GM23338 (cell line): Measurements from ENCODE around the gene CTDSPL. TPM values are rescaled to one million over a fixed set of nuclear protein-coding genes. Genes with fewer than 3 reads are reported as not detected.

Experiments
- ATAC-seq: fragments of 200-7000 bp; cut with Tn5 transposase; 3 replicates; pipeline ENCODE4 v1.9.1; 2020
- DNase-seq: peaks from one replicate; pipeline ENCODE4 v3.0.0-alpha.2; 2015; ENCODE audit warnings: low spot score
- H2AFZ ChIP-seq: fragments of 200-600 bp; sonication (generic); 2 replicates; pipeline ENCODE4 v1.8.0; 2016; ENCODE audit warnings: antibody characterized with exemption, mild to moderate bottlenecking, moderate library complexity
- H3F3A ChIP-seq: fragments of 200-600 bp; sonication (generic); replicated peaks from 2 replicates; pipeline ENCODE4 v1.8.0; 2017; ENCODE audit warnings: antibody characterized with exemption, mixed run types, low read depth
- H3K27ac ChIP-seq: fragments of 200-600 bp; sonication (generic); 2 replicates; pipeline ENCODE4 v1.6.1; 2016; ENCODE audit warnings: low read depth
- H3K27me3 ChIP-seq: fragments of 200-600 bp; sonication (generic); 2 replicates; pipeline ENCODE4 v1.8.0; 2016; ENCODE audit warnings: mild to moderate bottlenecking, mixed run types, moderate library complexity; ENCODE audit not compliant: insufficient read depth
- H3K36me3 ChIP-seq: fragments of 200-600 bp; sonication (generic); 2 replicates; pipeline ENCODE4 v1.8.0; 2016; ENCODE audit warnings: mild to moderate bottlenecking; ENCODE audit not compliant: insufficient read depth
- H3K4me1 ChIP-seq: fragments of 200-600 bp; sonication (generic); 2 replicates; pipeline ENCODE4 v1.8.0; 2016; ENCODE audit warnings: mild to moderate bottlenecking, moderate library complexity; ENCODE audit not compliant: insufficient read depth
- H3K4me2 ChIP-seq: fragments of 200-600 bp; sonication (generic); 2 replicates; pipeline ENCODE4 v1.7.1; 2017; ENCODE audit warnings: mixed run types
- H3K4me3 ChIP-seq: fragments of 200-600 bp; sonication (generic); 2 replicates; pipeline ENCODE4 v1.6.1; 2016; ENCODE audit warnings: mixed run types
- H3K79me2 ChIP-seq: fragments of 200-600 bp; sonication (generic); replicated peaks from 2 replicates; pipeline ENCODE4 v1.8.0; 2017; ENCODE audit warnings: mild to moderate bottlenecking; ENCODE audit not compliant: insufficient read depth
- H3K9me2 ChIP-seq: fragments of 200-600 bp; sonication (generic); 2 replicates; pipeline ENCODE4 v1.8.0; 2017; ENCODE audit not compliant: insufficient read depth
- H4K20me1 ChIP-seq: fragments of 200-600 bp; sonication (generic); replicated peaks from 2 replicates; pipeline ENCODE4 v1.8.0; 2017; ENCODE audit warnings: mild to moderate bottlenecking; ENCODE audit not compliant: insufficient read depth
- H3K27ac Mint-ChIP-seq: 2 replicates; pipeline ENCODE4 v1.8.0; 2020; ENCODE audit warnings: inconsistent platforms, mild to moderate bottlenecking, moderate library complexity, mixed read lengths
- H3K27me3 Mint-ChIP-seq: 3 replicates; pipeline ENCODE4 v1.8.0; 2022; ENCODE audit warnings: low read depth, mild to moderate bottlenecking, moderate library complexity, mixed read lengths, inconsistent platforms; ENCODE audit not compliant: insufficient read depth, poor library complexity
- H3K36me3 Mint-ChIP-seq: 3 replicates; pipeline ENCODE4 v1.8.0; 2021; ENCODE audit warnings: low read depth, mild to moderate bottlenecking, inconsistent platforms, moderate library complexity, mixed read lengths
- H3K4me1 Mint-ChIP-seq: 3 replicates; pipeline ENCODE4 v1.8.0; 2020; ENCODE audit warnings: mild to moderate bottlenecking, inconsistent platforms, mixed read lengths
- H3K4me3 Mint-ChIP-seq: 3 replicates; pipeline ENCODE4 v1.8.0; 2021; ENCODE audit warnings: moderate library complexity, mild to moderate bottlenecking, inconsistent platforms, mixed read lengths
- H3K9me3 Mint-ChIP-seq: 3 replicates; pipeline ENCODE4 v1.8.0; 2020; ENCODE audit warnings: moderate library complexity, mild to moderate bottlenecking, inconsistent platforms, mixed read lengths
- CREB1 ChIP-seq: fragments of 250-450 bp; sonication (Bioruptor Pico); IDR thresholded peaks from 2 replicates; pipeline ENCODE4 v1.5.0; 2020; ENCODE audit warnings: low read depth, mild to moderate bottlenecking, moderate library complexity
- EZH2 ChIP-seq: fragments of 200-600 bp; sonication (generic); IDR thresholded peaks from one replicate; pipeline ENCODE4 v1.8.0; 2017; ENCODE audit warnings: antibody characterized with exemption, mild to moderate bottlenecking, low read depth; ENCODE audit not compliant: unreplicated experiment
- EZH2phosphoT487 ChIP-seq: fragments of 200-600 bp; sonication (generic); IDR thresholded peaks from one replicate; pipeline ENCODE4 v1.8.1; 2018; ENCODE audit warnings: antibody characterized with exemption; ENCODE audit not compliant: unreplicated experiment
- JUNB ChIP-seq: IDR thresholded peaks from one replicate; pipeline ENCODE4 v1.6.1; 2016; ENCODE audit warnings: antibody characterized with exemption; ENCODE audit not compliant: unreplicated experiment
- NANOG ChIP-seq: IDR thresholded peaks from 2 replicates; pipeline ENCODE4 v1.6.1; 2016; ENCODE audit warnings: antibody characterized with exemption, borderline replicate concordance
- POLR2AphosphoS5 ChIP-seq: IDR thresholded peaks from 2 replicates; pipeline ENCODE4 v1.6.1; 2016; ENCODE audit warnings: antibody characterized with exemption, low read depth
- STAT1 ChIP-seq: IDR thresholded peaks from one replicate; pipeline ENCODE4 v1.6.1; 2016; ENCODE audit warnings: antibody characterized with exemption; ENCODE audit not compliant: unreplicated experiment
- ZNF114 ChIP-seq: fragments of 250-450 bp; sonication (Bioruptor Pico); IDR thresholded peaks from 2 replicates; pipeline ENCODE4 v1.5.0; 2020; ENCODE audit warnings: mild to moderate bottlenecking, moderate library complexity
- ZNF331 ChIP-seq: fragments of 250-450 bp; sonication (Bioruptor Pico); IDR thresholded peaks from 2 replicates; pipeline ENCODE4 v1.5.0; 2020; ENCODE audit warnings: low read depth, mild to moderate bottlenecking, moderate library complexity
- polyA plus RNA-seq: library from polyadenylated mRNA; unstranded; fragments of >200 nt; fragmentation: Nextera tagmentation; extraction: Ambion mirVana; gene quantifications from 2 replicates; pipeline ENCODE4 v1.2.1, GENCODE V29; 2016
- total RNA-seq: library from RNA; depleted of rRNA; stranded (reverse); fragments of >200 nt; shearing (Covaris generic); gene quantifications from 2 replicates; pipeline ENCODE4 v1.2.3, GENCODE V29; 2014
- TF ChIP-seq, protein P1 (sequence below): IDR thresholded peaks from 2 replicates; pipeline ENCODE4 v1.6.1; 2016; ENCODE audit warnings: antibody characterized with exemption
- TF ChIP-seq, protein P2 (sequence below): IDR thresholded peaks from one replicate; pipeline ENCODE4 v1.6.1; 2018; ENCODE audit warnings: antibody characterized with exemption; ENCODE audit not compliant: unreplicated experiment

Gene CTDSPL
- total and polyA plus RNA-seq, 2 experiments from 2014 or later: 23.2 to 42.0 TPM

DNA sequence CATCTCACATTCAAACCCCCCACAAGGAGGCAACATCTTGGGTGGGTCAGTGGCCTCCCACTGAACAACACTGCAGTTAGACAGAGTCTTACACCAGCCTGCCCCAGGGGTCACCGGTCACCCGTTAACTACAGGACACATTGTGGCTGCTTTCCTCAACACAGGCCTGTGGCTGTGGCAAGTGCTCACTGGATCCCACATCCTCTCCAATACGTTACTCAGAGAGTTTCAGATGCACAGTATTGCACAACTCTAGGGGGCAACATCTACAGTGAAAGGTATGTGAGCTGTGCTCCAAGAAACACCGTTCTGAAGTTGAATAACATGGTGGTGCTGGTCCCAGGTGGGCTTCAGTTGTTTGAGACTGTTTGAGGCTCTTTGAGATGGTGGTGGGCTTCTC is 41.0 kb downstream of the CTDSPL start:
- TF ChIP-seq ZNF114 (CRISPR knock-in tag): no peak
- TF ChIP-seq, protein P1, sequence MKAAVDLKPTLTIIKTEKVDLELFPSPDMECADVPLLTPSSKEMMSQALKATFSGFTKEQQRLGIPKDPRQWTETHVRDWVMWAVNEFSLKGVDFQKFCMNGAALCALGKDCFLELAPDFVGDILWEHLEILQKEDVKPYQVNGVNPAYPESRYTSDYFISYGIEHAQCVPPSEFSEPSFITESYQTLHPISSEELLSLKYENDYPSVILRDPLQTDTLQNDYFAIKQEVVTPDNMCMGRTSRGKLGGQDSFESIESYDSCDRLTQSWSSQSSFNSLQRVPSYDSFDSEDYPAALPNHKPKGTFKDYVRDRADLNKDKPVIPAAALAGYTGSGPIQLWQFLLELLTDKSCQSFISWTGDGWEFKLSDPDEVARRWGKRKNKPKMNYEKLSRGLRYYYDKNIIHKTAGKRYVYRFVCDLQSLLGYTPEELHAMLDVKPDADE: no peak
- no peak for TF ChIP-seq JUNB
- no peak for TF ChIP-seq ZNF331 (CRISPR knock-in tag)
- no peak for TF ChIP-seq POLR2AphosphoS5
- no peak for TF ChIP-seq EZH2
- TF ChIP-seq STAT1: no peak
- TF ChIP-seq CREB1 (CRISPR knock-in tag): no peak
- TF ChIP-seq, protein P2, sequence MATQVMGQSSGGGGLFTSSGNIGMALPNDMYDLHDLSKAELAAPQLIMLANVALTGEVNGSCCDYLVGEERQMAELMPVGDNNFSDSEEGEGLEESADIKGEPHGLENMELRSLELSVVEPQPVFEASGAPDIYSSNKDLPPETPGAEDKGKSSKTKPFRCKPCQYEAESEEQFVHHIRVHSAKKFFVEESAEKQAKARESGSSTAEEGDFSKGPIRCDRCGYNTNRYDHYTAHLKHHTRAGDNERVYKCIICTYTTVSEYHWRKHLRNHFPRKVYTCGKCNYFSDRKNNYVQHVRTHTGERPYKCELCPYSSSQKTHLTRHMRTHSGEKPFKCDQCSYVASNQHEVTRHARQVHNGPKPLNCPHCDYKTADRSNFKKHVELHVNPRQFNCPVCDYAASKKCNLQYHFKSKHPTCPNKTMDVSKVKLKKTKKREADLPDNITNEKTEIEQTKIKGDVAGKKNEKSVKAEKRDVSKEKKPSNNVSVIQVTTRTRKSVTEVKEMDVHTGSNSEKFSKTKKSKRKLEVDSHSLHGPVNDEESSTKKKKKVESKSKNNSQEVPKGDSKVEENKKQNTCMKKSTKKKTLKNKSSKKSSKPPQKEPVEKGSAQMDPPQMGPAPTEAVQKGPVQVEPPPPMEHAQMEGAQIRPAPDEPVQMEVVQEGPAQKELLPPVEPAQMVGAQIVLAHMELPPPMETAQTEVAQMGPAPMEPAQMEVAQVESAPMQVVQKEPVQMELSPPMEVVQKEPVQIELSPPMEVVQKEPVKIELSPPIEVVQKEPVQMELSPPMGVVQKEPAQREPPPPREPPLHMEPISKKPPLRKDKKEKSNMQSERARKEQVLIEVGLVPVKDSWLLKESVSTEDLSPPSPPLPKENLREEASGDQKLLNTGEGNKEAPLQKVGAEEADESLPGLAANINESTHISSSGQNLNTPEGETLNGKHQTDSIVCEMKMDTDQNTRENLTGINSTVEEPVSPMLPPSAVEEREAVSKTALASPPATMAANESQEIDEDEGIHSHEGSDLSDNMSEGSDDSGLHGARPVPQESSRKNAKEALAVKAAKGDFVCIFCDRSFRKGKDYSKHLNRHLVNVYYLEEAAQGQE: no peak
- TF ChIP-seq NANOG: no peak
- no peak for TF ChIP-seq EZH2phosphoT487
- Histone ChIP-seq H3K4me3 (no peak overlapping the region), H3K4me2 (no peak overlapping the region), H3K27ac (no peak overlapping the region), H2AFZ (no peak overlapping the region), H4K20me1 (no peaks in the 10 kb centered on the region; the same call in 1 of the 2 replicates), H3K79me2 (peaks cover 13% of the 10 kb centered on the region), H3K36me3 (no peaks in the 10 kb centered on the region; the same call in 1 of the 2 replicates), H3K27me3 (no peaks in the 10 kb centered on the region), H3K9me2 (peaks cover 4% of the 10 kb centered on the region; the same call in 1 of the 2 replicates), H3F3A (no peaks in the 10 kb centered on the region), H3K4me1 (peaks cover 34% of the 10 kb centered on the region)
- H3K27me3 Mint-ChIP-seq: no peaks in the 10 kb centered on the region
- no peak overlapping the region for H3K4me3 Mint-ChIP-seq
- H3K9me3 Mint-ChIP-seq: no peaks in the 10 kb centered on the region
- ATAC-seq (no peak), DNase-seq (no peak)
- H3K27ac Mint-ChIP-seq: no peak overlapping the region
- H3K36me3 Mint-ChIP-seq: no peaks in the 10 kb centered on the region; the same call in 2 of the 3 replicates
- H3K4me1 Mint-ChIP-seq: peaks cover 48% of the 10 kb centered on the region

GRCh38 chr3:37903320-37903719 is 41.6 kb downstream of the CTDSPL start:
- Mint-ChIP-seq H3K9me3 (no peaks in the 10 kb centered on the region), H3K4me3 (no peak overlapping the region), H3K36me3 (no peaks in the 10 kb centered on the region; the same call in 2 of the 3 replicates), H3K4me1 (peaks cover 48% of the 10 kb centered on the region), H3K27me3 (no peaks in the 10 kb centered on the region), H3K27ac (no peak overlapping the region)
- Histone ChIP-seq H3K4me1 (peaks cover 34% of the 10 kb centered on the region), H3F3A (no peaks in the 10 kb centered on the region), H3K27ac (no peak overlapping the region), H3K79me2 (peaks cover 16% of the 10 kb centered on the region), H3K9me2 (peaks cover 4% of the 10 kb centered on the region; the same call in 1 of the 2 replicates), H3K4me2 (no peak overlapping the region), H2AFZ (no peak overlapping the region), H3K4me3 (no peak overlapping the region), H3K36me3 (no peaks in the 10 kb centered on the region; the same call in 1 of the 2 replicates), H3K27me3 (no peaks in the 10 kb centered on the region), H4K20me1 (no peaks in the 10 kb centered on the region; the same call in 1 of the 2 replicates)
- DNase-seq: no peak
- TF ChIP-seq ZNF331 (CRISPR knock-in tag): no peak
- no peak for ATAC-seq
